Activated naive CD4-positive, alpha-beta T cell treated with anti-CD3 and anti-CD28 coated beads for 36 hours (primary cell): ENCODE measurements around the gene ZMIZ1. TPM values are rescaled to one million over a fixed set of nuclear protein-coding genes. Genes with fewer than 3 reads are reported as not detected.

ENCODE experiments used
- CTCF ChIA-PET: fragments of 350-600 bp; sonication (Branson Sonifier 250); formaldehyde crosslinking; loops from one replicate; lab custom pipeline; 2021; ENCODE audit warnings: antibody characterized with exemption; lab: Charles Lee
- DNase-seq: peaks from one replicate; pipeline ENCODE4 v3.0.0-alpha.2; 2020
- H3K27ac Mint-ChIP-seq: one replicate; pipeline ENCODE4 v1.8.0; 2021; ENCODE audit warnings: mild to moderate bottlenecking, mixed read lengths
- H3K27me3 Mint-ChIP-seq: one replicate; pipeline ENCODE4 v1.8.0; 2021; ENCODE audit warnings: low read depth, mixed read lengths
- H3K36me3 Mint-ChIP-seq: one replicate; pipeline ENCODE4 v1.8.0; 2021; ENCODE audit warnings: low read depth, mixed read lengths
- H3K4me1 Mint-ChIP-seq: one replicate; pipeline ENCODE4 v1.8.0; 2021; ENCODE audit warnings: low read depth, mixed read lengths
- H3K4me3 Mint-ChIP-seq: one replicate; pipeline ENCODE4 v1.8.0; 2021; ENCODE audit warnings: mild to moderate bottlenecking, moderate library complexity, mixed read lengths
- H3K9me3 Mint-ChIP-seq: one replicate; pipeline ENCODE4 v1.8.0; 2021; ENCODE audit warnings: mixed read lengths
- intact Hi-C: fragments of 100-400 bp; cut with micrococcal nuclease; formaldehyde crosslinking; loops from one replicate; pipeline ENCODE4 v1.15.1; 2023
- total RNA-seq, 2 experiments: library from RNA; stranded (reverse); gene quantifications; one replicate each; pipeline ENCODE4 v1.2.3, GENCODE V29; 2021

ZMIZ1 gene
- total RNA-seq, 2 experiments from 2014 or later, result 15.6 to 18.3 TPM

GRCh38 chr10:79348640-79348988 is 279.8 kb downstream of the ZMIZ1 start:
- Mint-ChIP-seq H3K27me3 (no peaks in the 10 kb centered on the region), H3K4me3 (peak overlapping the region; percentile 89), H3K4me1 (peaks cover 42% of the 10 kb centered on the region), H3K9me3 (no peaks in the 10 kb centered on the region), H3K27ac (peak overlapping the region; percentile 95), H3K36me3 (peaks cover 51% of the 10 kb centered on the region)
- CTCF ChIA-PET, result interaction anchor here (1.1 to 2.6 kb wide), 7 partner anchors 26 to 97 kb away, joined by 3 to 20 read pairs (median 3); no protein-coding TSS in a partner anchor
- intact Hi-C loops, result loop anchor here (2.0 kb wide), 1 partner anchor 1046 kb away; no protein-coding TSS in a partner anchor
- no peak for DNase-seq

GRCh38 chr10:79349072-79349491 is 280.3 kb downstream of the ZMIZ1 start:
- peak overlapping the region; percentile 89 for H3K4me3 Mint-ChIP-seq
- H3K27ac Mint-ChIP-seq, result peak overlapping the region; percentile 95
- H3K27me3 Mint-ChIP-seq, result no peaks in the 10 kb centered on the region
- DNase-seq, result no peak
- intact Hi-C loops, result loop anchor here (2.0 kb wide), 1 partner anchor 1046 kb away; no protein-coding TSS in a partner anchor
- peaks cover 56% of the 10 kb centered on the region for H3K36me3 Mint-ChIP-seq
- H3K4me1 Mint-ChIP-seq, result peaks cover 47% of the 10 kb centered on the region
- no peaks in the 10 kb centered on the region for H3K9me3 Mint-ChIP-seq
- CTCF ChIA-PET, result interaction anchor here (1.2 to 2.6 kb wide), 5 partner anchors 25 to 91 kb away, joined by 3 to 20 read pairs (median 3); no protein-coding TSS in a partner anchor

- Mint-ChIP-seq H3K36me3 (peaks cover 64% of the 10 kb centered on the region), H3K27me3 (no peaks in the 10 kb centered on the region), H3K27ac (peak overlapping the region; percentile 53), H3K9me3 (no peaks in the 10 kb centered on the region), H3K4me1 (peaks cover 50% of the 10 kb centered on the region), H3K4me3 (peak overlapping the region; percentile 89)
- DNase-seq, result no peak
- CTCF ChIA-PET, result interaction anchor here (0.7 kb wide), 1 partner anchor 25 kb away, joined by 3 read pairs; no protein-coding TSS in a partner anchor
- intact Hi-C loops, result loop anchor here (2.0 kb wide), 1 partner anchor 1047 kb away; no protein-coding TSS in a partner anchor
These were observed 281.1 kb downstream of the ZMIZ1 start for GRCh38 chr10:79349766-79350406.

GRCh38 chr10:79350407-79351154 is 281.8 kb downstream of the ZMIZ1 start:
- Mint-ChIP-seq H3K27ac (peak overlapping the region; percentile 53), H3K9me3 (no peaks in the 10 kb centered on the region), H3K36me3 (peaks cover 70% of the 10 kb centered on the region), H3K4me1 (peaks cover 49% of the 10 kb centered on the region), H3K27me3 (no peaks in the 10 kb centered on the region), H3K4me3 (no peak overlapping the region)
- no peak for DNase-seq
- intact Hi-C loops, result no loop called here
- CTCF ChIA-PET, result interaction anchor here (0.7 kb wide), 1 partner anchor 24 kb away, joined by 3 read pairs; no protein-coding TSS in a partner anchor

- H3K36me3 Mint-ChIP-seq, result peaks cover 77% of the 10 kb centered on the region
- H3K27ac Mint-ChIP-seq, result no peak overlapping the region
- CTCF ChIA-PET, result no interaction called here
- H3K4me1 Mint-ChIP-seq, result peaks cover 46% of the 10 kb centered on the region
- no peak overlapping the region for H3K4me3 Mint-ChIP-seq
- H3K27me3 Mint-ChIP-seq, result no peaks in the 10 kb centered on the region
- no peak for DNase-seq
- intact Hi-C loops, result no loop called here
- no peaks in the 10 kb centered on the region for H3K9me3 Mint-ChIP-seq
These were observed 282.6 kb downstream of the ZMIZ1 start for GRCh38 chr10:79351332-79351731.

GRCh38 chr10:79352035-79352877 is 283.5 kb downstream of the ZMIZ1 start:
- no peaks in the 10 kb centered on the region for H3K9me3 Mint-ChIP-seq
- H3K36me3 Mint-ChIP-seq, result peaks cover 83% of the 10 kb centered on the region
- H3K4me3 Mint-ChIP-seq, result no peak overlapping the region
- CTCF ChIA-PET, result no interaction called here
- H3K4me1 Mint-ChIP-seq, result peaks cover 44% of the 10 kb centered on the region
- no peaks in the 10 kb centered on the region for H3K27me3 Mint-ChIP-seq
- intact Hi-C loops, result no loop called here
- DNase-seq, result no peak
- H3K27ac Mint-ChIP-seq, result no peak overlapping the region

- no peak for DNase-seq
- intact Hi-C loops, result no loop called here
- Mint-ChIP-seq H3K27ac (no peak overlapping the region), H3K27me3 (no peaks in the 10 kb centered on the region), H3K36me3 (peaks cover 84% of the 10 kb centered on the region), H3K9me3 (no peaks in the 10 kb centered on the region), H3K4me1 (peaks cover 44% of the 10 kb centered on the region), H3K4me3 (no peak overlapping the region)
- CTCF ChIA-PET, result no interaction called here
These were observed 284.2 kb downstream of the ZMIZ1 start for GRCh38 chr10:79353000-79353406.

- intact Hi-C loops, result no loop called here
- Mint-ChIP-seq H3K9me3 (no peaks in the 10 kb centered on the region), H3K27me3 (no peaks in the 10 kb centered on the region), H3K27ac (no peak overlapping the region), H3K36me3 (peaks cover 80% of the 10 kb centered on the region), H3K4me3 (no peak overlapping the region), H3K4me1 (peaks cover 40% of the 10 kb centered on the region)
- DNase-seq, result no peak
- CTCF ChIA-PET, result no interaction called here
These were observed 285.0 kb downstream of the ZMIZ1 start for GRCh38 chr10:79353726-79354125.

- Mint-ChIP-seq H3K4me3 (no peak overlapping the region), H3K27me3 (no peaks in the 10 kb centered on the region), H3K9me3 (no peaks in the 10 kb centered on the region), H3K4me1 (peaks cover 36% of the 10 kb centered on the region), H3K36me3 (peaks cover 79% of the 10 kb centered on the region), H3K27ac (no peak overlapping the region)
- intact Hi-C loops, result no loop called here
- no peak for DNase-seq
- CTCF ChIA-PET, result interaction anchor here (1.0 kb wide), 1 partner anchor 21 kb away, joined by 6 read pairs; no protein-coding TSS in a partner anchor
These were observed 285.4 kb downstream of the ZMIZ1 start for GRCh38 chr10:79354141-79354540.

GRCh38 chr10:79354615-79355014 is 285.8 kb downstream of the ZMIZ1 start:
- no peak for DNase-seq
- CTCF ChIA-PET, result interaction anchor here (0.5 to 1.0 kb wide), 2 partner anchors 20 to 104 kb away, joined by 3 to 6 read pairs; no protein-coding TSS in a partner anchor
- no peaks in the 10 kb centered on the region for H3K9me3 Mint-ChIP-seq
- H3K27ac Mint-ChIP-seq, result no peak overlapping the region
- H3K4me1 Mint-ChIP-seq, result peaks cover 31% of the 10 kb centered on the region
- no peaks in the 10 kb centered on the region for H3K27me3 Mint-ChIP-seq
- peaks cover 74% of the 10 kb centered on the region for H3K36me3 Mint-ChIP-seq
- H3K4me3 Mint-ChIP-seq, result no peak overlapping the region
- intact Hi-C loops, result no loop called here

GRCh38 chr10:79355420-79356017 is 286.8 kb downstream of the ZMIZ1 start:
- no peak overlapping the region for H3K4me3 Mint-ChIP-seq
- no peak overlapping the region for H3K27ac Mint-ChIP-seq
- intact Hi-C loops, result no loop called here
- H3K36me3 Mint-ChIP-seq, result peaks cover 65% of the 10 kb centered on the region
- no peak for DNase-seq
- H3K4me1 Mint-ChIP-seq, result peaks cover 24% of the 10 kb centered on the region
- CTCF ChIA-PET, result interaction anchor here (0.5 to 1.0 kb wide), 2 partner anchors 19 to 103 kb away, joined by 3 to 6 read pairs; no protein-coding TSS in a partner anchor
- H3K27me3 Mint-ChIP-seq, result no peaks in the 10 kb centered on the region
- no peaks in the 10 kb centered on the region for H3K9me3 Mint-ChIP-seq
